Fibroblast of lung (primary cell): ENCODE results near the gene CIDEC.

Source experiments
- EZH2 ChIP-seq: IDR thresholded peaks from 2 replicates; pipeline ENCODE4 v1.5.1; 2012; ENCODE audit warnings: low read length, control low read depth, mild to moderate bottlenecking; ENCODE audit errors: missing control alignments
- TF ChIP-seq, protein P1 (sequence below), 2 donors: IDR thresholded peaks in 1 of 2; conservative IDR thresholded peaks in 1 of 2; 1 replicate in 1 of 2; 2 replicates in 1 of 2; pipeline ENCODE4 v1.5.1; 2011 to 2012; ENCODE audit warnings: low read length in 2 of 2, control low read depth in 1 of 2, inconsistent platforms in 1 of 2, low read depth in 1 of 2, mild to moderate bottlenecking in 1 of 2

GRCh38 chr3:9837701-9838582 is 42.1 kb downstream of the CIDEC start:
- TF ChIP-seq EZH2: no peak
- TF ChIP-seq, protein P1, sequence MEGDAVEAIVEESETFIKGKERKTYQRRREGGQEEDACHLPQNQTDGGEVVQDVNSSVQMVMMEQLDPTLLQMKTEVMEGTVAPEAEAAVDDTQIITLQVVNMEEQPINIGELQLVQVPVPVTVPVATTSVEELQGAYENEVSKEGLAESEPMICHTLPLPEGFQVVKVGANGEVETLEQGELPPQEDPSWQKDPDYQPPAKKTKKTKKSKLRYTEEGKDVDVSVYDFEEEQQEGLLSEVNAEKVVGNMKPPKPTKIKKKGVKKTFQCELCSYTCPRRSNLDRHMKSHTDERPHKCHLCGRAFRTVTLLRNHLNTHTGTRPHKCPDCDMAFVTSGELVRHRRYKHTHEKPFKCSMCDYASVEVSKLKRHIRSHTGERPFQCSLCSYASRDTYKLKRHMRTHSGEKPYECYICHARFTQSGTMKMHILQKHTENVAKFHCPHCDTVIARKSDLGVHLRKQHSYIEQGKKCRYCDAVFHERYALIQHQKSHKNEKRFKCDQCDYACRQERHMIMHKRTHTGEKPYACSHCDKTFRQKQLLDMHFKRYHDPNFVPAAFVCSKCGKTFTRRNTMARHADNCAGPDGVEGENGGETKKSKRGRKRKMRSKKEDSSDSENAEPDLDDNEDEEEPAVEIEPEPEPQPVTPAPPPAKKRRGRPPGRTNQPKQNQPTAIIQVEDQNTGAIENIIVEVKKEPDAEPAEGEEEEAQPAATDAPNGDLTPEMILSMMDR (conservative IDR thresholded peaks at IDR 0.05 in 1 of 2, IDR thresholded peaks at IDR 0.05 in 1 of 2; ENCODE audit: low read depth in 1 of 2, low read length in 2 of 2): no peak
